22Rv1 (cell line): ENCODE data around the gene AASDHPPT.

ENCODE experiments used
- H3K27ac ChIP-seq: fragments of 450-650 bp; 2 replicates; pipeline ENCODE4 v1.5.1; 2017
- CTCF ChIP-seq: fragments of 450-650 bp; IDR thresholded peaks from 2 replicates; pipeline ENCODE4 v1.5.1; 2017; ENCODE audit warnings: mild to moderate bottlenecking
- ZFX ChIP-seq: fragments of 450-650 bp; IDR thresholded peaks from 2 replicates; pipeline ENCODE4 v1.6.1; 2017; ENCODE audit warnings: antibody characterized with exemption, borderline replicate concordance

AASDHPPT gene

DNA sequence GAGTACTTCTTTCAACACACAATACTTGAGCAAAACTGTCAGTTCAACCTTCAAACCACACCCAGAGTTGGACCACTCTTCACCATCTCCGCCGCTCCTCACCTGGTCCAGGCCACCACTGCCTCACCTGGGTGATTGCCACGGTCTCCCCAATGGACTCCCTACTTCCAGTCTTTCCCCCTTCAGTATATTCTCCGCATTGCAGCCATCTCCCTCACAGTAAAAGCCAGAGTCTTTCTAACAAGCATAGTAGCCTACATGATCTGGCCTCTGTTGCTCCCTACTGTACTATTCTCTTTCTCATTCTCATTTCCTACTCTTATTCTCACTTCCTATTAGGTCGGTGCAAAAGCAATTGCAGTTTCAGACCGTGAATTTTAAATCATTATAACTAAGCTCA, 28.5 kb downstream of the AASDHPPT start:
- TF ChIP-seq CTCF (no peak), ZFX (no peak)
- no peak overlapping the region for H3K27ac ChIP-seq

DNA sequence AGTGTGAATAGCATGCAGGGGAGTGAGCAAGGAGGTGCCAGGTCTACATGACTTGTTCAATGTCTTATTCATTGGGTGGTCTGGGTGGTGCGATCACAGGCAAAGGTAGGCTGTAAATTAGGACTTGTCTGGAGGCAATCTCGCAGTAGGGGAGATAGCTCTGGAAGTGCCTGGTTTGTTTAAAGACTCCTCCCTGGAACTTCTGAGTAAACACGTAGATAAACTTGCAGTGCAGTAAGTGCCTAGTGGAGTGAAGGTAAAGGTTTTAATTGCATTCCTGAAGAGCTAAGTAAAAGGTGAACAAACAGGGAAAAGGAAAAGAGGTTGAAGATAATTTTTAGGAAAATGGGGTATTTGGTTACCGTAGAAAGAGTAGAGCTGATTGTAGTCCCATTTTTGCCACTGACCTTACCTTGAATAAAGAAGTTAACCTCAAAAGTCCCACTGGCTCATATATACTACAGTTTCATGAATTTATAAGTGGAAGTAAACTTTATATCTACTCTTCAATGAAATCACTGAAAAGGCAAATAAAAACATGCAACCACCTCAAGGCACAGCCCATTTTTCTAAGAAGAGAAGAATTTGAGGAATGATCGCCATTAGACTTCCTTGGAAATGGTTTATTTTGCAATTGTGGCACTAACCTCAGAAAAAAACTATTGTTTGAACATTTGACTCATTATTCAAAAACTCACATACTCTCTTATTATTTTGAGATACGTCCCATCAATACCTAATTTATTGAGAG, 44.3 kb downstream of the AASDHPPT start:
- no peak for TF ChIP-seq ZFX
- TF ChIP-seq CTCF: no peak
- peak overlapping the region; percentile 36 for H3K27ac ChIP-seq

DNA sequence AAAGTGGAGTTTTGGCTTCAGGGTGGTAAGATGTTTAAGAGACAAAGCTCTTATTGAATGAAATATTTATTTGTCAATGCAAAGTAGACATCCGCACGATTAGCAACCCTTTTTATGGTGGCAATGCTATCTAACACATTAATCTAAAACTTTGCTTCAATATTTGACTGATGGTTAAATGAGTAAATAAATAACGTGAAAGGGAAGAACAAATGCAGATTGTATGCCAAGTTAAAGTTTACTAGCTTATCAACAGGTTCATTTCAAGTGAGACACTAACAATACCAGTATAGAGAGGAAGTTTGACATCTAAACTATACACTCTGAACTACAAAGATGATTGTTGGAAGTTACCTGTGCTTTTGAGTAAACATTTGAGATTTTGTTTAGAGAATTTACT, 50.1 kb downstream of the AASDHPPT start:
- TF ChIP-seq ZFX (no peak), CTCF (no peak)
- peak overlapping the region; percentile 65 for H3K27ac ChIP-seq

DNA sequence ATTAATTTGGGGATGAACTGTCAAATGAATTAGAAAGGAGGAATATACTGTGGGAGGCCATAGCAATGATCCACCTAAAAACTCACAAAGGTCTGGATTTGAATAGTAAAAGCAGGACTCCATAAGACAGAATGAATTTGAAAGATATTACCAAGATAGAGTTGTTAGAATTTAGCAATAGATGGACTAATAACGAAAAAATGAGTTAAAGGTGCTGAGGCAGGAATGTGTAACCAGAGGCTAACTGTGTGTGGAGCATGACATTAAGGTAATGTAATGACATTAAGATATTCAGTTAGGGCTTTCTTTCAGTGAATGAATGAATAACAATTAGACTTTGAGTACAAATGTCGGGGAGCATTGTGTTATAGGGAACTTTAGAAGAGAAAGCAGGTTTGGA, 51.3 kb downstream of the AASDHPPT start:
- TF ChIP-seq CTCF (no peak), ZFX (no peak)
- H3K27ac ChIP-seq: peak overlapping the region; percentile 65

- H3K27ac ChIP-seq: no peak overlapping the region
- TF ChIP-seq ZFX: no peak
- no peak for TF ChIP-seq CTCF
Observed at GRCh38 chr11:106131998-106132397, 54.5 kb downstream of the AASDHPPT start.

DNA sequence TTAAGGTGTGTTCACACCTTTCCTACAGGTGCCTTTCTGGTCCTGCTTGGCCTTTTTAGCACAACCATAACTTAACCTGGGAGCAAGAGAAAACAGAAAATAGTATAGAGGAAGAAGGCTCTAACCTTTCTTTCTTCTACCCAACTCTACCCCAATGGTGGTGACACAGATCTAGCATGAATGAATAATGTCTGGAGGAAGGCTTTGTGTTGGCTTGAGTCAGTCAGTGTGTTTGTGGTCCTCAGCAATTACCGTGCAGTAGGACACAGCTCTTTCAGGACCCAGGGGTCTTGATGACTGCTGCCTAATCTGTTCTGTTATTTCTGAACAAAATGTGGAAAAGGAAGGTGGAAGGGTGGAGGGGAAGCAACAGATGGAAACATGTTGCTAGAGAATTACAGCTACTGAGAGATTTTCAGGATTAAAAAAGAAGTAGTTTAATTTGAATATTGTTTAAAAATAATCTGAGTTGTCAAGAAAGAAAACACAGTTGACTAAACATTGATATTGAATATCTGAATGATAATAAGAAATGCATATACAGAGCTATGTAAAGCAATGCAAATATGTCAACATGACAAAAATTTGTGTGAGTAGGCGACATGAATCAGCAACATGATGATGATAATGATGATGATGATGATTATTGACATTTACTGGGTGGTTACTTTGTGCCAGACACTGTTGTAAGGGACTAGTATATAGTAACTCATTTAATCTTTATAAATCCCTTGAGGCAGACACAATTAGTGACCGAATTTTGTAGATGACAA, 55.3 kb downstream of the AASDHPPT start:
- H3K27ac ChIP-seq: no peak overlapping the region
- no peak for TF ChIP-seq ZFX
- TF ChIP-seq CTCF: no peak

DNA sequence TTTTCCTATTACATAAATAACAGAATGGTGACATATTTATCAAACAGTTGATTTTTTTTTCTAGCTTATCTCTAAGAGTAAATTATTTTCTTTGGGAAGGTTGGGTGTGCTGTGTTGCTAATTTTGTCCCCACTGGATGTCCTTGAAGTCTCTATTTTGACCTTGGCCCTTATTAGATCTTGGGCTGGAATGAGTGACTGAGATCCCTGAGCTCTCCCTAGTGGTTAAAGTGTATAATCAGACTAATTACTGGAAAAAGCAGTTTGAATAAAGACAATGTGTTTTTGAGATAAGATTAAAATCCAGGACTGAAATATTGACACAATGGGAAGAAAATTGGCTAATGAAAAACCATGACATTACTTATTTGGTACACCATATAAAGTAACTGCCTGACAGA, 56.1 kb downstream of the AASDHPPT start:
- TF ChIP-seq ZFX (no peak), CTCF (peak; percentile 60)
- no peak overlapping the region for H3K27ac ChIP-seq
